ENCODE results near the gene RPTOR.

RPTOR gene

GRCh38 chr17:80729016-80729415 is 184.4 kb downstream of the RPTOR start:
- in situ Hi-C loops (cut with HindIII; ENCODE audit: low sequenced_read_pairs): no loop called here
- no peak for TF ChIP-seq CTCF (IDR thresholded peaks at IDR 0.05; ENCODE audit: low read depth, low read length, missing control alignments)
- H3K4me3 ChIP-seq (ENCODE audit: low read depth, low read length): no peak overlapping the region
- no peak for DNase-seq (ENCODE audit: low read depth)

GRCh38 chr17:80729761-80730160 is 185.1 kb downstream of the RPTOR start:
- TF ChIP-seq CTCF (IDR thresholded peaks at IDR 0.05; ENCODE audit: low read depth, low read length, missing control alignments): no peak
- no peak overlapping the region for H3K4me3 ChIP-seq (ENCODE audit: low read depth, low read length)
- no peak for DNase-seq (ENCODE audit: low read depth)
- in situ Hi-C loops (cut with HindIII; ENCODE audit: low sequenced_read_pairs): no loop called here

GRCh38 chr17:80730739-80731138 is 186.1 kb downstream of the RPTOR start:
- in situ Hi-C loops (cut with HindIII; ENCODE audit: low sequenced_read_pairs): no loop called here
- no peak for TF ChIP-seq CTCF (IDR thresholded peaks at IDR 0.05; ENCODE audit: low read depth, low read length, missing control alignments)
- H3K4me3 ChIP-seq (ENCODE audit: low read depth, low read length): no peak overlapping the region
- DNase-seq (ENCODE audit: low read depth): no peak

GRCh38 chr17:80731323-80731722 is 186.7 kb downstream of the RPTOR start:
- no peak for TF ChIP-seq CTCF (IDR thresholded peaks at IDR 0.05; ENCODE audit: low read depth, low read length, missing control alignments)
- DNase-seq (ENCODE audit: low read depth): no peak
- H3K4me3 ChIP-seq (ENCODE audit: low read depth, low read length): no peak overlapping the region
- in situ Hi-C loops (cut with HindIII; ENCODE audit: low sequenced_read_pairs): no loop called here

GRCh38 chr17:80732268-80732667 is 187.6 kb downstream of the RPTOR start:
- in situ Hi-C loops (cut with HindIII; ENCODE audit: low sequenced_read_pairs): no loop called here
- DNase-seq (ENCODE audit: low read depth): peak; percentile 44
- TF ChIP-seq CTCF (IDR thresholded peaks at IDR 0.05; ENCODE audit: low read depth, low read length, missing control alignments): no peak
- no peak overlapping the region for H3K4me3 ChIP-seq (ENCODE audit: low read depth, low read length)

GRCh38 chr17:80737106-80738019 is 192.7 kb downstream of the RPTOR start:
- DNase-seq (ENCODE audit: low read depth): no peak
- no peak for TF ChIP-seq CTCF (IDR thresholded peaks at IDR 0.05; ENCODE audit: low read depth, low read length, missing control alignments)
- in situ Hi-C loops (cut with HindIII; ENCODE audit: low sequenced_read_pairs): no loop called here
- no peak overlapping the region for H3K4me3 ChIP-seq (ENCODE audit: low read depth, low read length)
